Astrocyte (in vitro differentiated cells and primary cell): Measurements from ENCODE around the gene HTRA2. TPM values are rescaled to one million over a fixed set of nuclear protein-coding genes. Genes with fewer than 3 reads are reported as not detected.
A peak's percentile ranks its signal among the peaks of the same experiment; 100 is the strongest.

Source experiments
- DNase-seq: peaks from one replicate; pipeline ENCODE4 v3.0.0-alpha.2; 2010; ENCODE audit warnings: low read depth
- FAIRE-seq: peaks from 2 replicates; lab custom pipeline; 2011; peaks lifted over from hg19 to GRCh38; lab: Jason Lieb, UNC
- H2AFZ ChIP-seq: 2 replicates; pipeline ENCODE4 v1.6.0; 2012; ENCODE audit warnings: low read depth, low read length, inconsistent platforms
- H3K27ac ChIP-seq: 2 replicates; pipeline ENCODE4 v1.5.1; 2011; ENCODE audit warnings: low read depth, low read length, inconsistent platforms
- H3K27me3 ChIP-seq: 2 replicates; pipeline ENCODE4 v1.6.0; 2011; ENCODE audit warnings: low read length, inconsistent platforms; ENCODE audit not compliant: insufficient read depth
- H3K36me3 ChIP-seq: 2 replicates; pipeline ENCODE4 v1.5.1; 2011; ENCODE audit warnings: low read length, inconsistent platforms; ENCODE audit not compliant: insufficient read depth
- H3K4me1 ChIP-seq: 2 replicates; pipeline ENCODE4 v1.5.1; 2011; ENCODE audit warnings: low read length, inconsistent platforms; ENCODE audit not compliant: insufficient read depth
- H3K4me2 ChIP-seq: 2 replicates; pipeline ENCODE4 v1.6.0; 2012; ENCODE audit warnings: low read length, inconsistent platforms
- H3K4me3 ChIP-seq: 2 replicates; pipeline ENCODE4 v1.5.1; 2011; ENCODE audit warnings: low read depth, mild to moderate bottlenecking, low read length, inconsistent platforms; ENCODE audit not compliant: insufficient read depth
- H3K79me2 ChIP-seq: 2 replicates; pipeline ENCODE4 v1.6.0; 2012; ENCODE audit warnings: mild to moderate bottlenecking, low read length, inconsistent platforms; ENCODE audit not compliant: insufficient read depth
- H3K9ac ChIP-seq: 2 replicates; pipeline ENCODE4 v1.6.0; 2012; ENCODE audit warnings: mild to moderate bottlenecking, low read length, inconsistent platforms
- H3K9me3 ChIP-seq: 2 replicates; pipeline ENCODE4 v1.5.1; 2012; ENCODE audit warnings: low read depth, mild to moderate bottlenecking, low read length, inconsistent platforms; ENCODE audit not compliant: insufficient read depth
- H4K20me1 ChIP-seq: 2 replicates; pipeline ENCODE4 v1.6.0; 2012; ENCODE audit warnings: low read length, inconsistent platforms; ENCODE audit not compliant: insufficient read depth
- H3K27ac Mint-ChIP-seq: one replicate; pipeline ENCODE4 v1.8.0; 2021; ENCODE audit warnings: mild to moderate bottlenecking, mixed read lengths; ENCODE audit not compliant: unreplicated experiment
- H3K27me3 Mint-ChIP-seq: one replicate; pipeline ENCODE4 v1.8.0; 2021; ENCODE audit warnings: low read depth, mixed read lengths; ENCODE audit not compliant: unreplicated experiment
- H3K36me3 Mint-ChIP-seq: one replicate; pipeline ENCODE4 v1.8.0; 2021; ENCODE audit warnings: low read depth, mixed read lengths; ENCODE audit not compliant: unreplicated experiment
- H3K4me1 Mint-ChIP-seq: one replicate; pipeline ENCODE4 v1.8.0; 2021; ENCODE audit warnings: low read depth, mixed read lengths; ENCODE audit not compliant: unreplicated experiment
- H3K4me3 Mint-ChIP-seq: one replicate; pipeline ENCODE4 v1.8.0; 2021; ENCODE audit warnings: mild to moderate bottlenecking, moderate library complexity, mixed read lengths; ENCODE audit not compliant: unreplicated experiment
- H3K9me3 Mint-ChIP-seq: one replicate; pipeline ENCODE4 v1.8.0; 2021; ENCODE audit warnings: mild to moderate bottlenecking, mixed read lengths; ENCODE audit not compliant: unreplicated experiment
- CTCF ChIP-seq: IDR thresholded peaks from 2 replicates; pipeline ENCODE4 v1.5.1; 2011; ENCODE audit warnings: low read depth, mild to moderate bottlenecking, inconsistent platforms, low read length, moderate library complexity; ENCODE audit not compliant: insufficient read depth
- EZH2 ChIP-seq: IDR thresholded peaks from 2 replicates; pipeline ENCODE4 v1.6.1; 2012; ENCODE audit warnings: mild to moderate bottlenecking, low read length, inconsistent platforms; ENCODE audit not compliant: insufficient read depth
- total RNA-seq: library from RNA; stranded (reverse); gene quantifications from 2 replicates; pipeline ENCODE4 v1.2.1, GENCODE V29; 2021

The HTRA2 gene
- total RNA-seq, 1 donor from 2014 or later: 24.4 TPM

- Histone ChIP-seq H3K9me3 (no peaks in the 10 kb centered on the region), H3K27me3 (peaks cover 31% of the 10 kb centered on the region), H3K36me3 (peaks cover 4% of the 10 kb centered on the region), H4K20me1 (peaks cover 7% of the 10 kb centered on the region), H3K4me3 (peak overlapping the region; percentile 94), H3K79me2 (peaks cover 24% of the 10 kb centered on the region), H2AFZ (peak overlapping the region; percentile 98), H3K9ac (peak overlapping the region; percentile 95), H3K4me1 (peaks cover 47% of the 10 kb centered on the region), H3K4me2 (peak overlapping the region; percentile 97), H3K27ac (peak overlapping the region; percentile 99)
- H3K27me3 Mint-ChIP-seq: peaks cover 40% of the 10 kb centered on the region
- TF ChIP-seq EZH2 (no peak), CTCF (no peak)
- DNase-seq: no peak
- peaks cover 12% of the 10 kb centered on the region for H3K36me3 Mint-ChIP-seq
- no peaks in the 10 kb centered on the region for H3K9me3 Mint-ChIP-seq
- H3K4me3 Mint-ChIP-seq: peak overlapping the region; percentile 97
- peaks cover 21% of the 10 kb centered on the region for H3K4me1 Mint-ChIP-seq
- no peak for FAIRE-seq
- H3K27ac Mint-ChIP-seq: peak overlapping the region; percentile 99
Measured at GRCh38 chr2:74507926-74508520, 21.7 kb upstream of the HTRA2 start.

- H3K4me1 Mint-ChIP-seq: peaks cover 13% of the 10 kb centered on the region
- H3K36me3 Mint-ChIP-seq: peaks cover 5% of the 10 kb centered on the region
- H3K4me3 Mint-ChIP-seq: no peak overlapping the region
- TF ChIP-seq CTCF: no peak
- TF ChIP-seq EZH2: no peak
- H2AFZ ChIP-seq: no peak overlapping the region
- H3K36me3 ChIP-seq: no peaks in the 10 kb centered on the region
- H3K27me3 Mint-ChIP-seq: peaks cover 47% of the 10 kb centered on the region
- no peaks in the 10 kb centered on the region for H3K9me3 ChIP-seq
- no peaks in the 10 kb centered on the region for H3K9me3 Mint-ChIP-seq
- H3K27me3 ChIP-seq: peaks cover 48% of the 10 kb centered on the region
- H3K4me3 ChIP-seq: no peak overlapping the region
- DNase-seq (no peak), FAIRE-seq (no peak)
- no peak overlapping the region for H3K4me2 ChIP-seq
- no peak overlapping the region for H3K27ac ChIP-seq
- no peak overlapping the region for H3K27ac Mint-ChIP-seq
- H3K4me1 ChIP-seq: peaks cover 30% of the 10 kb centered on the region
- no peak overlapping the region for H3K9ac ChIP-seq
- peaks cover 13% of the 10 kb centered on the region for H4K20me1 ChIP-seq
- peaks cover 18% of the 10 kb centered on the region for H3K79me2 ChIP-seq
Measured at GRCh38 chr2:74510272-74510671, 19.5 kb upstream of the HTRA2 start.
